ENCODE results near the gene ATG2B. TPM values are rescaled to one million over a fixed set of nuclear protein-coding genes. Genes with fewer than 3 reads are reported as not detected.

The ATG2B gene
- total and polyA plus RNA-seq, 9 of the 15 experiments (the other 6 are each of a cell fraction or from before 2014, with no cell fraction given): 0.83 to 12.9 (median 8.7) TPM

GRCh38 chr14:96391293-96392118 is 28.4 kb upstream of the ATG2B start:
- Histone ChIP-seq H3K36me3 (ENCODE audit: control insufficient read depth, insufficient read depth, low read length) (peaks cover 6% of the 10 kb centered on the region; the same call in 1 of the 3 replicates), H3K4me1 (replicated peaks in 1 of 2; ENCODE audit: control insufficient read depth in 2 of 2, insufficient read depth in 2 of 2, low read length in 2 of 2) (peaks cover 10 to 20% of the 10 kb centered on the region in 2 experiments; a peak in 4 of 5 replicates), H3K4me3 (peak overlapping the region; percentile 61), H3K9ac (ENCODE audit: insufficient read depth in 1 of 2, low read depth in 2 of 2, low read length in 2 of 2) (peak overlapping the region; percentile 63 to 89), H2AFZ (ENCODE audit: low read depth, low read length) (peak overlapping the region; percentile 95), H3K27me3 (ENCODE audit: control insufficient read depth in 2 of 2, insufficient read depth in 2 of 2, low read length in 2 of 2) (no peaks in the 10 kb centered on the region), H3K27ac (ENCODE audit: extremely low read depth, low read depth, low read length) (peak overlapping the region; percentile 56), H3K9me1 (ENCODE audit: control insufficient read depth, insufficient read depth, low read length) (no peaks in the 10 kb centered on the region), H3K79me2 (ENCODE audit: control insufficient read depth, insufficient read depth, low read length) (no peaks in the 10 kb centered on the region), H4K20me1 (replicated peaks; ENCODE audit: control insufficient read depth, insufficient read depth, low read length) (no peaks in the 10 kb centered on the region), H3K9me3 (replicated peaks; ENCODE audit: control insufficient read depth, insufficient read depth, low read depth, low read length) (no peaks in the 10 kb centered on the region), H3K4me2 (ENCODE audit: insufficient read depth, low read length) (peak overlapping the region; percentile 87)
- DNase-seq (ENCODE audit: extremely low read depth in 1 of 4, low spot score in 3 of 4): peak; percentile 88 to 97 (median 96)
- in situ Hi-C loops (cut with MboI) (no loop called here), intact Hi-C loops (cut with micrococcal nuclease) (no loop called here)
- peak; percentile 95 for ATAC-seq
- WGBS (ENCODE audit: insufficient coverage, low coverage, missing lambda C conversion rate): 2% methylated on average over 8 of the region's 79 CpGs
- ChIA-PET CTCF (ENCODE audit: low intra/inter-chr PET ratio) (no interaction called here), POLR2A (interaction anchor here (0.7 to 1.0 kb wide), 2 partner anchors 22 to 450 kb away, joined by 3 read pairs; no protein-coding TSS in a partner anchor)
- no peak for FAIRE-seq
- BruUV-seq (replicated peaks): no TSS peak
- TF ChIP-seq YY1 (IDR thresholded peaks at IDR 0.05; ENCODE audit: borderline replicate concordance in 1 of 3, control insufficient read depth in 1 of 3, extremely low read depth in 1 of 3, insufficient read depth in 3 of 3, insufficient read length in 1 of 3, insufficient replicate concordance in 2 of 3, low read depth in 1 of 3, low read length in 2 of 3) (peak in 1 of 3 experiments; percentile 33), MGA (IDR thresholded peaks at IDR 0.05) (peak; percentile 87), ZNF395 (CRISPR knock-in tag; IDR thresholded peaks at IDR 0.05) (no peak), L3MBTL2 (IDR thresholded peaks at IDR 0.05) (peak; percentile 81), CREB1 (IDR thresholded peaks at IDR 0.05) (no peak; the same call in 1 of the 2 replicates), CREB1 (CRISPR knock-in tag; IDR thresholded peaks at IDR 0.05) (no peak), RFX1 (IDR thresholded peaks at IDR 0.05) (peak; percentile 77)
